IMR-90 (cell line): ENCODE results near the gene ADAMTS3.

ENCODE experiments used
- CEBPB ChIP-seq: IDR thresholded peaks from 2 replicates; pipeline ENCODE4 v1.6.1; 2012; ENCODE audit warnings: low read depth, low read length, improper control_type of control experiment
- MAFK ChIP-seq: IDR thresholded peaks from 2 replicates; pipeline ENCODE4 v1.6.1; 2012; ENCODE audit warnings: low read depth, low read length, improper control_type of control experiment
- MAZ ChIP-seq: IDR thresholded peaks from 2 replicates; pipeline ENCODE4 v1.6.1; 2012; ENCODE audit warnings: low read depth, mild to moderate bottlenecking, low read length, improper control_type of control experiment, moderate library complexity, borderline replicate concordance
- MXI1 ChIP-seq: IDR thresholded peaks from 2 replicates; pipeline ENCODE4 v1.6.1; 2012; ENCODE audit warnings: low read depth, mild to moderate bottlenecking, low read length, moderate library complexity, borderline replicate concordance
- POLR2A ChIP-seq: IDR thresholded peaks from 2 replicates; pipeline ENCODE4 v1.6.1; 2012; ENCODE audit warnings: mild to moderate bottlenecking, low read depth, low read length
- RAD21 ChIP-seq: IDR thresholded peaks from 2 replicates; pipeline ENCODE4 v1.6.1; 2012; ENCODE audit warnings: low read length, improper control_type of control experiment
- RCOR1 ChIP-seq: IDR thresholded peaks from 2 replicates; pipeline ENCODE4 v1.6.1; 2012; ENCODE audit warnings: mild to moderate bottlenecking, low read length, improper control_type of control experiment; ENCODE audit not compliant: insufficient replicate concordance
- RFX5 ChIP-seq: IDR thresholded peaks from 2 replicates; pipeline ENCODE4 v1.8.0; 2012; ENCODE audit warnings: low read depth, mild to moderate bottlenecking, low read length, moderate library complexity
- USF2 ChIP-seq: fragments of 150-350 bp; IDR thresholded peaks from 2 replicates; pipeline ENCODE4 v1.6.1; 2017; ENCODE audit warnings: mild to moderate bottlenecking, antibody characterized with exemption, low read length, low read depth
- TF ChIP-seq, protein P1 (sequence below): conservative IDR thresholded peaks from 2 replicates; pipeline ENCODE4 v1.5.1; 2012; ENCODE audit warnings: mild to moderate bottlenecking, low read depth, low read length, improper control_type of control experiment
- TF ChIP-seq, protein P2 (sequence below): fragments of 150-350 bp; IDR thresholded peaks from 2 replicates; pipeline ENCODE4 v1.6.1; 2016; ENCODE audit warnings: low read depth, mild to moderate bottlenecking, low read length, moderate library complexity, borderline replicate concordance

DNA sequence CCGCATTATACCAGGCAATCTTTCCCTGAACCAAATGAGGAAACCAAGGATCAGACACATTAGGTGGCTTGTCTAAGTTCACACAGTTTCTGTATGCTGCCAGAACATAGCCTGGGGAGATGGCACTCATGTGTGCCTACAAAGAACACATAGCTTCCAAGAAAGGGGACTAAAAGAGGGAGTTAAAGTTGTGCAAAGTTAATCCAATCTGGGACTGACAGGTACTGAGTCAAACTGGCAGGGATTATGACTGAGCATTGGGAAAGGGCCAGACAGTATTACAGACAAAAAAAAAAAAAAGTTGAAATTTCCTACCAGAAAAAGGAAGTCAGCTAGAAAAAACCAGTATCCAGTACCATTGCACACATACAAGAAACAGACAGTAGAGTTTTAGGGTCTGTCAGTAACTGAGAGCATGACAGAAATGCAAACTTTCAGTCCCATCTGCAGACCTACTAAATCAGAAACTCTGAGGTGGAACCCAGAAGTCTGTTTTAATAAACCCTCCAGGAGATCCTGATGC is 37.2 kb downstream of the ADAMTS3 start:
- TF ChIP-seq, protein P1, sequence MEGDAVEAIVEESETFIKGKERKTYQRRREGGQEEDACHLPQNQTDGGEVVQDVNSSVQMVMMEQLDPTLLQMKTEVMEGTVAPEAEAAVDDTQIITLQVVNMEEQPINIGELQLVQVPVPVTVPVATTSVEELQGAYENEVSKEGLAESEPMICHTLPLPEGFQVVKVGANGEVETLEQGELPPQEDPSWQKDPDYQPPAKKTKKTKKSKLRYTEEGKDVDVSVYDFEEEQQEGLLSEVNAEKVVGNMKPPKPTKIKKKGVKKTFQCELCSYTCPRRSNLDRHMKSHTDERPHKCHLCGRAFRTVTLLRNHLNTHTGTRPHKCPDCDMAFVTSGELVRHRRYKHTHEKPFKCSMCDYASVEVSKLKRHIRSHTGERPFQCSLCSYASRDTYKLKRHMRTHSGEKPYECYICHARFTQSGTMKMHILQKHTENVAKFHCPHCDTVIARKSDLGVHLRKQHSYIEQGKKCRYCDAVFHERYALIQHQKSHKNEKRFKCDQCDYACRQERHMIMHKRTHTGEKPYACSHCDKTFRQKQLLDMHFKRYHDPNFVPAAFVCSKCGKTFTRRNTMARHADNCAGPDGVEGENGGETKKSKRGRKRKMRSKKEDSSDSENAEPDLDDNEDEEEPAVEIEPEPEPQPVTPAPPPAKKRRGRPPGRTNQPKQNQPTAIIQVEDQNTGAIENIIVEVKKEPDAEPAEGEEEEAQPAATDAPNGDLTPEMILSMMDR = no peak
- TF ChIP-seq MXI1 = no peak
- TF ChIP-seq POLR2A = no peak
- no peak for TF ChIP-seq MAFK
- no peak for TF ChIP-seq MAZ
- no peak for TF ChIP-seq RCOR1
- TF ChIP-seq, protein P2, sequence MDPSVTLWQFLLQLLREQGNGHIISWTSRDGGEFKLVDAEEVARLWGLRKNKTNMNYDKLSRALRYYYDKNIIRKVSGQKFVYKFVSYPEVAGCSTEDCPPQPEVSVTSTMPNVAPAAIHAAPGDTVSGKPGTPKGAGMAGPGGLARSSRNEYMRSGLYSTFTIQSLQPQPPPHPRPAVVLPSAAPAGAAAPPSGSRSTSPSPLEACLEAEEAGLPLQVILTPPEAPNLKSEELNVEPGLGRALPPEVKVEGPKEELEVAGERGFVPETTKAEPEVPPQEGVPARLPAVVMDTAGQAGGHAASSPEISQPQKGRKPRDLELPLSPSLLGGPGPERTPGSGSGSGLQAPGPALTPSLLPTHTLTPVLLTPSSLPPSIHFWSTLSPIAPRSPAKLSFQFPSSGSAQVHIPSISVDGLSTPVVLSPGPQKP = no peak
- TF ChIP-seq CEBPB = no peak
- TF ChIP-seq RFX5 = no peak
- TF ChIP-seq RAD21 = no peak
- no peak for TF ChIP-seq USF2
